Body of pancreas (tissue), 4 donors: ENCODE data around the gene FAM217A. TPM values are rescaled to one million over a fixed set of nuclear protein-coding genes. Genes with fewer than 3 reads are reported as not detected.
A peak's percentile ranks its signal among the peaks of the same experiment; 100 is the strongest.

Experiments used
- ATAC-seq: fragments of 150-250 bp; one replicate; pipeline ENCODE4 v1.9.1; 2016
- DNase-seq, 4 donors: peaks; one replicate each; pipeline ENCODE4 v3.0.0-alpha.2; 2019
- H3K27ac ChIP-seq, 4 donors: fragments of 200-600 bp; sonication (generic); 1 replicate in 3 of 4; 2 replicates in 1 of 4; pipeline versions ENCODE4 v1.5.1 to v1.6.1; 2016 to 2019; ENCODE audit warnings: mild to moderate bottlenecking in 1 of 4, mixed read lengths in 1 of 4, moderate library complexity in 1 of 4
- H3K27me3 ChIP-seq, 2 donors: fragments of 200-600 bp; sonication (generic); one replicate each; pipeline ENCODE4 v1.6.0; 2016; ENCODE audit warnings: mild to moderate bottlenecking in 1 of 2
- H3K36me3 ChIP-seq, 2 donors: fragments of 200-600 bp; sonication (generic); replicated peaks in 1 of 2; 2 replicates each; pipeline ENCODE4 v1.5.1; 2016; ENCODE audit warnings: low read depth in 2 of 2; ENCODE audit not compliant: insufficient read depth in 1 of 2
- H3K4me1 ChIP-seq: fragments of 200-600 bp; sonication (generic); one replicate; pipeline ENCODE4 v1.6.0; 2016
- H3K4me3 ChIP-seq, 2 donors: fragments of 200-600 bp; sonication (generic); 1 replicate in 1 of 2; 2 replicates in 1 of 2; pipeline ENCODE4 v1.5.1; 2016 to 2019
- H3K9me3 ChIP-seq, 3 donors: fragments of 200-600 bp; sonication (generic); 1 replicate in 2 of 3; 2 replicates in 1 of 3; pipeline ENCODE4 v1.5.1; 2016
- POLR2A ChIP-seq, 3 donors: fragments of 450-650 bp; IDR thresholded peaks; one replicate each; pipeline ENCODE4 v1.6.1; 2016; ENCODE audit warnings: antibody characterized with exemption in 3 of 3, mild to moderate bottlenecking in 2 of 3
- WGBS, 2 donors: methylation state at CpG; one replicate each; pipeline ENCODE4 v1.1.5; 2017; 5-methylcytosine and 5-hydroxymethylcytosine counted together
- intact Hi-C: fragments of 100-400 bp; cut with DNase I; formaldehyde crosslinking; loops from one replicate; pipeline ENCODE4 v1.15.1; 2023
- total RNA-seq, 2 donors: library from RNA; depleted of rRNA; stranded (reverse); fragments of >200 nt; gene quantifications; one replicate each; pipeline ENCODE4 v1.1.0, GENCODE V29; 2016
- TF ChIP-seq, protein P1 (sequence below), 7 experiments: fragments of 450-650 bp in 4 of 7; fragments of 200-600 bp in 3 of 7; sonication (generic) in 3 of 7; IDR thresholded peaks; one replicate each; pipeline ENCODE4 v1.5.1; 2016 to 2019; ENCODE audit warnings: antibody characterized with exemption in 7 of 7

Gene FAM217A
- total RNA-seq, 2 donors from 2014 or later, result not detected

DNA sequence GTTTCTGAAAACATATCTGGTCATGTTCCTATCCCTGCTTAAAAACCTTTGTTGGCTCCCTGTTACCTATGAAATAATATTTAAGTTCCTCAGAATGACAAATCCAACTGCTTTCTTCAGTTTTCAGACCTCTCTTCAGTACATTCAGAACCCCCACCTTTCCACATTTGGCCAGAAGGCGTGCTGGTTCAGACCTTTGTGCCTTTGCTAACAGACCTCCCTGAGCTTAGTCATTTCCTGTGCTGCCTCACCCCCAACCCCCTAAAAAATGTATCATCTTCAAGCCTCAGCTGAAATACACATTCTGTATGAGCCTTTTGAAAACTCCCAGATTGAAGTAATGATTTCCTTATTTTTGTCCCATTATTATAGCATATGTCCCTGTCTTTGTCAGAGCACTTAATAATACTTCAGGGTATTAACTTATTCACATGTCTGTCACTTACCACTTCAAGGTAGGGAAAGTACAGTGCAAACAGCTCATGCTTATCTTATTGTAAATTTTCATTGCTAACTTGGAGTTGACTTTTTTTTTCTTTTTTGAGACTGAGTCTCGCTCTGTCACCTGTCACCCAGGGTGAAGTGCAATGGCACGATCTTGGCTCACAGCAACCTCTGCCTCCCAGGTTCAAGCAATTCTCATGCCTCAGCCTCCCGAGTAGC is 19.7 kb downstream of the FAM217A start:
- no peaks in the 10 kb centered on the region for H3K9me3 ChIP-seq
- peak overlapping the region in 1 of 4 donors; percentile 25 for H3K27ac ChIP-seq
- H3K36me3 ChIP-seq, result peaks cover 10 to 42% of the 10 kb centered on the region in 2 donors
- intact Hi-C loops, result no loop called here
- peak in 1 of 4 donors; percentile 20 for DNase-seq
- no peak overlapping the region for H3K4me3 ChIP-seq
- no peaks in the 10 kb centered on the region for H3K27me3 ChIP-seq
- peaks cover 10% of the 10 kb centered on the region for H3K4me1 ChIP-seq
- TF ChIP-seq, protein P1, sequence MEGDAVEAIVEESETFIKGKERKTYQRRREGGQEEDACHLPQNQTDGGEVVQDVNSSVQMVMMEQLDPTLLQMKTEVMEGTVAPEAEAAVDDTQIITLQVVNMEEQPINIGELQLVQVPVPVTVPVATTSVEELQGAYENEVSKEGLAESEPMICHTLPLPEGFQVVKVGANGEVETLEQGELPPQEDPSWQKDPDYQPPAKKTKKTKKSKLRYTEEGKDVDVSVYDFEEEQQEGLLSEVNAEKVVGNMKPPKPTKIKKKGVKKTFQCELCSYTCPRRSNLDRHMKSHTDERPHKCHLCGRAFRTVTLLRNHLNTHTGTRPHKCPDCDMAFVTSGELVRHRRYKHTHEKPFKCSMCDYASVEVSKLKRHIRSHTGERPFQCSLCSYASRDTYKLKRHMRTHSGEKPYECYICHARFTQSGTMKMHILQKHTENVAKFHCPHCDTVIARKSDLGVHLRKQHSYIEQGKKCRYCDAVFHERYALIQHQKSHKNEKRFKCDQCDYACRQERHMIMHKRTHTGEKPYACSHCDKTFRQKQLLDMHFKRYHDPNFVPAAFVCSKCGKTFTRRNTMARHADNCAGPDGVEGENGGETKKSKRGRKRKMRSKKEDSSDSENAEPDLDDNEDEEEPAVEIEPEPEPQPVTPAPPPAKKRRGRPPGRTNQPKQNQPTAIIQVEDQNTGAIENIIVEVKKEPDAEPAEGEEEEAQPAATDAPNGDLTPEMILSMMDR (IDR thresholded peaks at IDR 0.05), result no peak
- TF ChIP-seq POLR2A (IDR thresholded peaks at IDR 0.05), result no peak
- 34 to 46% methylated on average over 4 of the region's 4 CpGs for WGBS, 2 donors
- ATAC-seq, result no peak

GRCh38 chr6:4057036-4057435 is 21.9 kb downstream of the FAM217A start:
- ATAC-seq, result no peak
- DNase-seq, result no peak
- intact Hi-C loops, result loop anchor here (2.0 kb wide), 1 partner anchor 100 kb away; no protein-coding TSS in a partner anchor
- no peaks in the 10 kb centered on the region for H3K9me3 ChIP-seq
- H3K27me3 ChIP-seq, result no peaks in the 10 kb centered on the region
- H3K27ac ChIP-seq, result no peak overlapping the region
- TF ChIP-seq, protein P1 (IDR thresholded peaks at IDR 0.05), result no peak
- no peak for TF ChIP-seq POLR2A (IDR thresholded peaks at IDR 0.05)
- H3K36me3 ChIP-seq, result peaks cover 7 to 47% of the 10 kb centered on the region in 2 donors
- H3K4me3 ChIP-seq, result no peak overlapping the region
- 96% methylated on average over 2 of the region's 2 CpGs for WGBS, 2 donors
- H3K4me1 ChIP-seq, result peaks cover 10% of the 10 kb centered on the region

- ATAC-seq, result peak; percentile 58
- no peak overlapping the region for H3K27ac ChIP-seq
- H3K4me1 ChIP-seq, result peaks cover 10% of the 10 kb centered on the region
- peak; percentile 52 to 71 (median 59) for DNase-seq
- WGBS, 2 donors, result 45 to 47% methylated on average over 2 of the region's 2 CpGs
- no peaks in the 10 kb centered on the region for H3K27me3 ChIP-seq
- no peak overlapping the region for H3K4me3 ChIP-seq
- intact Hi-C loops, result loop anchor here (2.0 kb wide), 1 partner anchor 101 kb away; no protein-coding TSS in a partner anchor
- no peak for TF ChIP-seq POLR2A (IDR thresholded peaks at IDR 0.05)
- TF ChIP-seq, protein P1 (IDR thresholded peaks at IDR 0.05), result peak in 6 of 7 experiments; percentile 25 to 75 (median 66)
- H3K36me3 ChIP-seq, result peaks cover 7 to 49% of the 10 kb centered on the region in 2 donors
- no peaks in the 10 kb centered on the region for H3K9me3 ChIP-seq
Observed at GRCh38 chr6:4055420-4056041, 23.4 kb downstream of the FAM217A start.

- H3K36me3 ChIP-seq, result peaks cover 0 to 48% of the 10 kb centered on the region in 2 donors
- ATAC-seq, result no peak
- no peaks in the 10 kb centered on the region for H3K9me3 ChIP-seq
- no peaks in the 10 kb centered on the region for H3K27me3 ChIP-seq
- H3K4me3 ChIP-seq, result no peak overlapping the region
- intact Hi-C loops, result no loop called here
- no peak overlapping the region for H3K27ac ChIP-seq
- no peaks in the 10 kb centered on the region for H3K4me1 ChIP-seq
- WGBS, 2 donors, result 87 to 91% methylated on average over 6 of the region's 6 CpGs
- DNase-seq, result no peak
- TF ChIP-seq, protein P1 (IDR thresholded peaks at IDR 0.05), result no peak
- TF ChIP-seq POLR2A (IDR thresholded peaks at IDR 0.05), result no peak
Observed at GRCh38 chr6:4049246-4049645, 29.7 kb downstream of the FAM217A start.
